VCaP (cell line): ENCODE results near the gene VRK3.

Experiments used
- H3K27ac ChIP-seq: fragments of 450-650 bp; 2 replicates; pipeline ENCODE4 v1.5.1; 2017
- CTCF ChIP-seq: fragments of 450-650 bp; conservative IDR thresholded peaks from 2 replicates; pipeline ENCODE4 v1.5.1; 2017; ENCODE audit warnings: mild to moderate bottlenecking, moderate library complexity

The VRK3 gene

GRCh38 chr19:50043967-50044366 is 18.8 kb upstream of the VRK3 start:
- no peak overlapping the region for H3K27ac ChIP-seq
- TF ChIP-seq CTCF: no peak

- no peak for TF ChIP-seq CTCF
- H3K27ac ChIP-seq: no peak overlapping the region
These were observed 17.3 kb upstream of the VRK3 start for GRCh38 chr19:50042363-50043024.

- no peak for TF ChIP-seq CTCF
- H3K27ac ChIP-seq: no peak overlapping the region
These were observed 15.8 kb upstream of the VRK3 start for GRCh38 chr19:50040967-50041366.

- no peak for TF ChIP-seq CTCF
- H3K27ac ChIP-seq: no peak overlapping the region; the same call in 1 of the 2 replicates
These were observed 14.8 kb upstream of the VRK3 start for GRCh38 chr19:50039968-50040367.

- no peak overlapping the region for H3K27ac ChIP-seq
- TF ChIP-seq CTCF: no peak
These were observed 11.7 kb upstream of the VRK3 start for GRCh38 chr19:50036908-50037307.

- no peak for TF ChIP-seq CTCF
- no peak overlapping the region for H3K27ac ChIP-seq
These were observed 5.8 kb upstream of the VRK3 start for GRCh38 chr19:50030937-50031336.

- TF ChIP-seq CTCF: no peak
- no peak overlapping the region for H3K27ac ChIP-seq
These were observed 5.1 kb upstream of the VRK3 start for GRCh38 chr19:50030225-50030624.
